Measurements from ENCODE around the gene MAN1C1.

The MAN1C1 gene

DNA sequence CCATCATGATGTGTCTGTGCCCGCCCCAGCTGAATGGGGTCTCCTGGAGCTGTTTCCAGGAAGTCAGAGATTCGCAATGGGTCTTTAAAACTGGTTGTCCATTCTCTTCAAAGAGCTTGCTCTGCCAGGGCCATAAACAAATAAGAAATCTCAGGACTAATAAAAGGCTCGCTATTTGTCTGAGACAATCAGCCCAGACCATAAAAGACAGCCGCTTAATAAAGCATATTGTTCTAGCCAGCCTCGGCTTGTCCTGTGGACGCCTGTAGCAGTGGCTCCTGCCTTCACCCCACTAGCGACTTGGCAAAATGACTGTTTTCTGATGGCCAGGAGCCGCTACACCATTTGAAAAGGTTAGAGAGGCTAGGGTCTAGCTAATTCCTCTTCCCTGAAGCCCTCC lies 162.8 kb downstream of the MAN1C1 start:
- H3K79me2 ChIP-seq (ENCODE audit: insufficient read depth, low read length): no peaks in the 10 kb centered on the region
- H3K36me3 ChIP-seq (ENCODE audit: low read length): no peaks in the 10 kb centered on the region
- H3K4me2 ChIP-seq (ENCODE audit: low read depth, low read length, poor library complexity, severe bottlenecking): no peak overlapping the region
- H4K20me1 ChIP-seq (ENCODE audit: low read depth, low read length): no peaks in the 10 kb centered on the region
- no peaks in the 10 kb centered on the region for H3K27me3 ChIP-seq (ENCODE audit: low read length)
- H3K4me3 ChIP-seq (ENCODE audit: insufficient read depth, low read length, poor library complexity, severe bottlenecking): no peak overlapping the region
- no peak overlapping the region for H3K27ac ChIP-seq (ENCODE audit: low read depth, low read length)
- TF ChIP-seq EZH2phosphoT487 (conservative IDR thresholded peaks at IDR 0.05; ENCODE audit: low read length): no peak
- TF ChIP-seq, protein P1, sequence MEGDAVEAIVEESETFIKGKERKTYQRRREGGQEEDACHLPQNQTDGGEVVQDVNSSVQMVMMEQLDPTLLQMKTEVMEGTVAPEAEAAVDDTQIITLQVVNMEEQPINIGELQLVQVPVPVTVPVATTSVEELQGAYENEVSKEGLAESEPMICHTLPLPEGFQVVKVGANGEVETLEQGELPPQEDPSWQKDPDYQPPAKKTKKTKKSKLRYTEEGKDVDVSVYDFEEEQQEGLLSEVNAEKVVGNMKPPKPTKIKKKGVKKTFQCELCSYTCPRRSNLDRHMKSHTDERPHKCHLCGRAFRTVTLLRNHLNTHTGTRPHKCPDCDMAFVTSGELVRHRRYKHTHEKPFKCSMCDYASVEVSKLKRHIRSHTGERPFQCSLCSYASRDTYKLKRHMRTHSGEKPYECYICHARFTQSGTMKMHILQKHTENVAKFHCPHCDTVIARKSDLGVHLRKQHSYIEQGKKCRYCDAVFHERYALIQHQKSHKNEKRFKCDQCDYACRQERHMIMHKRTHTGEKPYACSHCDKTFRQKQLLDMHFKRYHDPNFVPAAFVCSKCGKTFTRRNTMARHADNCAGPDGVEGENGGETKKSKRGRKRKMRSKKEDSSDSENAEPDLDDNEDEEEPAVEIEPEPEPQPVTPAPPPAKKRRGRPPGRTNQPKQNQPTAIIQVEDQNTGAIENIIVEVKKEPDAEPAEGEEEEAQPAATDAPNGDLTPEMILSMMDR (IDR thresholded peaks at IDR 0.05; ENCODE audit: insufficient read depth, low read length, poor library complexity, severe bottlenecking): no peak
- H3K9me3 ChIP-seq (ENCODE audit: insufficient read depth, low read length): no peaks in the 10 kb centered on the region
- no peaks in the 10 kb centered on the region for H3F3A ChIP-seq (ENCODE audit: insufficient read depth)
- no peaks in the 10 kb centered on the region for H3K9me2 ChIP-seq (replicated peaks; ENCODE audit: insufficient read depth, low read length)
- no peak overlapping the region for H3K9ac ChIP-seq (ENCODE audit: low read length)
- no peak overlapping the region for H2AFZ ChIP-seq (ENCODE audit: low read depth, low read length, severe bottlenecking)

GRCh38 chr1:25779894-25780293 lies 163.3 kb downstream of the MAN1C1 start:
- H4K20me1 ChIP-seq (ENCODE audit: low read depth, low read length): no peaks in the 10 kb centered on the region
- no peak overlapping the region for H3K4me2 ChIP-seq (ENCODE audit: low read depth, low read length, poor library complexity, severe bottlenecking)
- H3K9ac ChIP-seq (ENCODE audit: low read length): no peak overlapping the region
- TF ChIP-seq EZH2phosphoT487 (conservative IDR thresholded peaks at IDR 0.05; ENCODE audit: low read length): no peak
- TF ChIP-seq, protein P1 (IDR thresholded peaks at IDR 0.05; ENCODE audit: insufficient read depth, low read length, poor library complexity, severe bottlenecking): no peak
- H3K9me2 ChIP-seq (replicated peaks; ENCODE audit: insufficient read depth, low read length): no peaks in the 10 kb centered on the region
- H2AFZ ChIP-seq (ENCODE audit: low read depth, low read length, severe bottlenecking): no peak overlapping the region
- no peaks in the 10 kb centered on the region for H3K79me2 ChIP-seq (ENCODE audit: insufficient read depth, low read length)
- no peaks in the 10 kb centered on the region for H3K36me3 ChIP-seq (ENCODE audit: low read length)
- no peaks in the 10 kb centered on the region for H3F3A ChIP-seq (ENCODE audit: insufficient read depth)
- H3K27me3 ChIP-seq (ENCODE audit: low read length): no peaks in the 10 kb centered on the region
- no peaks in the 10 kb centered on the region for H3K9me3 ChIP-seq (ENCODE audit: insufficient read depth, low read length)
- H3K27ac ChIP-seq (ENCODE audit: low read depth, low read length): no peak overlapping the region
- no peak overlapping the region for H3K4me3 ChIP-seq (ENCODE audit: insufficient read depth, low read length, poor library complexity, severe bottlenecking)

GRCh38 chr1:25780318-25781129 lies 163.9 kb downstream of the MAN1C1 start:
- no peaks in the 10 kb centered on the region for H3K36me3 ChIP-seq (ENCODE audit: low read length)
- H2AFZ ChIP-seq (ENCODE audit: low read depth, low read length, severe bottlenecking): no peak overlapping the region
- no peak overlapping the region for H3K4me3 ChIP-seq (ENCODE audit: insufficient read depth, low read length, poor library complexity, severe bottlenecking)
- H3K9ac ChIP-seq (ENCODE audit: low read length): no peak overlapping the region
- no peaks in the 10 kb centered on the region for H3K27me3 ChIP-seq (ENCODE audit: low read length)
- no peaks in the 10 kb centered on the region for H3K9me3 ChIP-seq (ENCODE audit: insufficient read depth, low read length)
- TF ChIP-seq EZH2phosphoT487 (conservative IDR thresholded peaks at IDR 0.05; ENCODE audit: low read length): no peak
- TF ChIP-seq, protein P1 (IDR thresholded peaks at IDR 0.05; ENCODE audit: insufficient read depth, low read length, poor library complexity, severe bottlenecking): no peak
- no peaks in the 10 kb centered on the region for H3K9me2 ChIP-seq (replicated peaks; ENCODE audit: insufficient read depth, low read length)
- no peaks in the 10 kb centered on the region for H4K20me1 ChIP-seq (ENCODE audit: low read depth, low read length)
- H3K4me2 ChIP-seq (ENCODE audit: low read depth, low read length, poor library complexity, severe bottlenecking): no peak overlapping the region
- no peak overlapping the region for H3K27ac ChIP-seq (ENCODE audit: low read depth, low read length)
- H3K79me2 ChIP-seq (ENCODE audit: insufficient read depth, low read length): no peaks in the 10 kb centered on the region
- H3F3A ChIP-seq (ENCODE audit: insufficient read depth): no peaks in the 10 kb centered on the region
